GM18505 (cell line): ENCODE data around the gene ADAT1.

Source experiments
- ATAC-seq: cut with Tn5 transposase; IDR thresholded peaks from one replicate; pipeline ENCODE4 v1.9.1; 2021; ENCODE audit not compliant: unreplicated experiment
- POLR2A ChIP-seq: IDR thresholded peaks from 4 replicates; pipeline ENCODE4 v1.6.1; 2011; ENCODE audit warnings: borderline replicate concordance; ENCODE audit not compliant: insufficient read depth, insufficient read length; ENCODE audit errors: extremely low read depth

Gene ADAT1

GRCh38 chr16:75555213-75555706 lies 67.8 kb downstream of the ADAT1 start:
- TF ChIP-seq POLR2A, result peak; percentile 38

GRCh38 chr16:75552951-75553350 lies 70.1 kb downstream of the ADAT1 start:
- no peak for ATAC-seq
- TF ChIP-seq POLR2A, result no peak

More at GRCh38 chr16:75555213-75555706, 67.8 kb downstream of the ADAT1 start:
- peak; percentile 24 for ATAC-seq

- no peak for TF ChIP-seq POLR2A
- peak; percentile 78 for ATAC-seq
These were observed 72.8 kb downstream of the ADAT1 start for GRCh38 chr16:75550211-75550662.
